Colonic mucosa (tissue), 4 donors: ENCODE measurements around the gene ARID1B. TPM values are rescaled to one million over a fixed set of nuclear protein-coding genes. Genes with fewer than 3 reads are reported as not detected.

Experiments used
- DNase-seq: peaks from one replicate; pipeline ENCODE4 v3.0.0-alpha.2; 2020
- H3K27ac ChIP-seq: fragments of 200-600 bp; one replicate; pipeline ENCODE4 v1.8.0; 2021
- H3K27me3 ChIP-seq: fragments of 200-600 bp; one replicate; pipeline ENCODE4 v1.8.0; 2021
- H3K36me3 ChIP-seq: fragments of 200-600 bp; one replicate; pipeline ENCODE4 v1.8.0; 2021
- H3K4me1 ChIP-seq: fragments of 200-600 bp; one replicate; pipeline ENCODE4 v1.8.0; 2021; ENCODE audit warnings: mild to moderate bottlenecking
- H3K4me3 ChIP-seq: fragments of 200-600 bp; one replicate; pipeline ENCODE4 v1.8.0; 2021
- H3K9ac ChIP-seq, 2 donors: one replicate each; pipeline ENCODE4 v1.7.0; 2013; ENCODE audit warnings: control low read depth in 2 of 2, low read depth in 2 of 2, low read length in 2 of 2
- H3K9me3 ChIP-seq: fragments of 200-600 bp; one replicate; pipeline ENCODE4 v1.8.0; 2021
- CTCF ChIP-seq: fragments of 200-600 bp; IDR thresholded peaks from one replicate; pipeline ENCODE4 v1.8.0; 2022; ENCODE audit warnings: antibody characterized with exemption, mild to moderate bottlenecking
- intact Hi-C: fragments of 100-400 bp; cut with DNase I; formaldehyde crosslinking; loops from one replicate; pipeline ENCODE4 v1.14.1; 2022
- total RNA-seq, 2 donors: library from RNA; stranded (reverse); fragmentation: NEBNext Ultra II Directional in 1 of 2; extraction: Animal tissue kit (Norgen Biotek cat#: 25700) in 1 of 2; gene quantifications; one replicate each; pipeline ENCODE4 v1.2.1, GENCODE V29; 2021
- donor health status: healthy.
- donor health status: DM: no; HTN: no; CAD: no.
- donor health status: DM: no; HTN: no; CAD: no.

The ARID1B gene
- total RNA-seq, 2 donors from 2014 or later, result 61.3 to 71.5 TPM

DNA sequence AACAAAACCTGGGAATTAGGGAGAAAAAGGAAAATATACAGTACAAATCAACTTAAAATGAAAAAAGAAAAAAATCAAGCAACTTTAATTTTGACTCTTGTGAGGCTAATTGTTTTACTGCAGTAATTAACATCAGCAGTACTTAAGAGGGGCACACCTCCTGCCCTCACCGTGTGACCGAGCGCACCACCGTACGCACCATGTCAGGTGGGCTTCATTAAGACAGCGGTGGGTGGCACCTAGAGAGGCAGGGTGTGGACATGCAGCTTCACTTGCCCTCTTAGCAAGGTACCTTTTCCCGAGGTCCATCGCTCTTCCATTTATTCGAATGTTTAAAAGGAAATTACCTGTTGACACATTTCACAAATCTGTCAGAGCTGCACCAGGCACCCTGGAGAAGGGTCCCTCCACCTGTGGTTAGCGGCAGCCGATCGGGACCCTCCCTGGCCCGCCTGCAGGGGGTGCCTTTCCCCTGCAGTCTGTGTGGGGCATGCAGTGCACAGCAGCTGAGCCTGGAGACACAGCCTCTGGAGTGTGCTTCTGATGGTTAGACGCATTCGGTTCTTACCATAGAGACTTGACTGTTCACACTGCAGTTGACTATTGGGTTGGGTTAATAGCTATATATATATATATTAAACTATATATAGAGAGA, 362.0 kb downstream of the ARID1B start:
- Histone ChIP-seq H3K27me3 (no peaks in the 10 kb centered on the region), H3K4me3 (no peak overlapping the region), H3K27ac (no peak overlapping the region), H3K9ac (no peak overlapping the region), H3K4me1 (no peaks in the 10 kb centered on the region), H3K36me3 (no peaks in the 10 kb centered on the region), H3K9me3 (no peaks in the 10 kb centered on the region)
- no peak for TF ChIP-seq CTCF
- intact Hi-C loops, result no loop called here
- DNase-seq, result no peak

DNA sequence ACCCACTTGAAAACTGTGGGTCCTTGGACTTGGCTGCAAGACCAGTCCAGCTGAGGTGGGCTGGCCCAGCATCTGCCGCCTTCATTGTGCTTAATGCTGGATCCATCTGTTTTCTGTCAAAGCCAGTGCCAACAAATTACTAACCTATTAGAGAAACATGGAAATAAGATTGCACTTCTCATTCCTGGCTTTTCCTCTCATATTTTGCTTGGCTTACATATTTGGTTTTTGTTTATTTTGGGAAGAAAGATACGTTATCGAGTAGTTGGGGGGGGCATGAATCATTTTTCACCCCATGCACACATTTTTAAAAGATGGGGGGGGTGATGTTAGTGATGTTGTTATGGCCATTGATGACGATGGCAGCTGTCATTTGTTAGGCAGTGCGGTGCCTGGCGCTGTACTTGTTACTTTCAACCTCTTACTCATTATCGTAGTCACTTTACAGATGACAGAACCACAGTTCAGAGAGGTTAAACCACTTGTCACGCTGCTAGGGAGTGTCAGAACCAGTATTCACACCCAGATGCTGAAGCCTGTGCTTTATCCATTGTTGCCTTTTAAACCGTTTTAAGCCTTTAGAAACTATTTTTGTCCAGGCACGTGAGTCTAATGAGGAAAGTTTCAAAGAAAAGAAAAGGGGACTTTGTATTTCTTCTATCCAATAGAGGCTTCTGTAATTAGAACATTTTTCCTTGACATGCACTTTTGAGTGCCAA, 366.2 kb downstream of the ARID1B start:
- DNase-seq, result no peak
- intact Hi-C loops, result no loop called here
- Histone ChIP-seq H3K27ac (no peak overlapping the region), H3K9ac (no peak overlapping the region), H3K4me3 (no peak overlapping the region), H3K27me3 (no peaks in the 10 kb centered on the region), H3K4me1 (no peaks in the 10 kb centered on the region), H3K36me3 (no peaks in the 10 kb centered on the region), H3K9me3 (no peaks in the 10 kb centered on the region)
- no peak for TF ChIP-seq CTCF

GRCh38 chr6:157143890-157144798, 367.0 kb downstream of the ARID1B start:
- no peak for DNase-seq
- intact Hi-C loops, result no loop called here
- peaks cover 4% of the 10 kb centered on the region for H3K36me3 ChIP-seq
- H3K27me3 ChIP-seq, result no peaks in the 10 kb centered on the region
- no peak overlapping the region for H3K4me3 ChIP-seq
- no peaks in the 10 kb centered on the region for H3K9me3 ChIP-seq
- H3K4me1 ChIP-seq, result no peaks in the 10 kb centered on the region
- H3K27ac ChIP-seq, result no peak overlapping the region
- H3K9ac ChIP-seq, result no peak overlapping the region
- no peak for TF ChIP-seq CTCF

DNA sequence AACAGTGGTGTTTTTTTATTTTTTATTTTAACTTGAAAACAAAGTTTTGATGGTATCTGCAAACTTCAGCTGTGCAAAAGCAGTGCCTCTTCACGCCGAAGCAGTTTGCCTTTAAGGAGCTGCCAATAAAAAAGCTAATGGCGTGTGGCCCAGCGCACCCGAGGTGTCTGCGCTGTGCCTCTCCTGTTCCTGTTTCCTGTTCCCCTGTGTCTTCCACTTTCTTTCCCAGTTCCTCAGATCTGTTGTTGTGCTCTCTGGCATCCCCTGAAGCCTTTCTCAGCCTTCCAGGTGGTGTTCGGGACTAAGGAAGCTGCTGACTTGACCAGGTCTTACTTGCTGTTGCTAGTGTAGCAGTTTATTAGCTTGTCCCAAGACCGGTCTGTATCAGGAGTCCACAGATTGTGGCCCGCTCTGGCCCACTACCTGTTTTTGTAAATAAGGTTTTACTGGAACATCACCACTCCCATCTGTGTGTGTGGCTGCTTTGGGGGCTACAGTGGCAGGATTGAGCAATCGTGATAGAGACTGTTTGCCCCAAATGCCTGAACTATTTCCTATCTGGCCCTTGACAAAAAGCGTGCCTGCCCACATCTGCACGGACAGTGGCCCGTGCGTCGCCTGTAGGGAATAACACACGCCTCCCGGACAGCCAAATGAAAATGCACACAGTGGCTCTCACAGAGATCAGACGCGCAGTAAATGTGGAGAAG, 367.8 kb downstream of the ARID1B start:
- no peaks in the 10 kb centered on the region for H3K4me1 ChIP-seq
- no peak overlapping the region for H3K4me3 ChIP-seq
- H3K36me3 ChIP-seq, result peaks cover 4% of the 10 kb centered on the region
- H3K9me3 ChIP-seq, result no peaks in the 10 kb centered on the region
- no peak for TF ChIP-seq CTCF
- intact Hi-C loops, result no loop called here
- no peak overlapping the region for H3K27ac ChIP-seq
- no peaks in the 10 kb centered on the region for H3K27me3 ChIP-seq
- H3K9ac ChIP-seq, result no peak overlapping the region
- peak; percentile 41 for DNase-seq
